HepG2 (cell line): ENCODE measurements around the gene TMEM141.

Experiments used
- CEBPB ChIP-seq: IDR thresholded peaks from 2 replicates; pipeline ENCODE4 v1.6.1; 2011; ENCODE audit warnings: low read depth, low read length, improper control_type of control experiment, borderline replicate concordance
- HNRNPL ChIP-seq: fragments of 200-400 bp; formaldehyde crosslinking; IDR thresholded peaks from 2 replicates; pipeline ENCODE4 v1.6.1; 2017; ENCODE audit warnings: mild to moderate bottlenecking, low read depth, low read length
- MAFK ChIP-seq, 2 experiments: IDR thresholded peaks in 1 of 2; conservative IDR thresholded peaks in 1 of 2; 2 replicates each; pipeline ENCODE4 v1.6.1; 2011; ENCODE audit warnings: improper control_type of control experiment in 2 of 2, low read length in 2 of 2
- NPAS2 ChIP-seq: sonication (generic); formaldehyde crosslinking; IDR thresholded peaks from 2 replicates; pipeline ENCODE4 v1.8.0; 2022; ENCODE audit warnings: mild to moderate bottlenecking, missing genetic modification reagents, borderline replicate concordance
- SMARCC2 ChIP-seq: fragments of 450-650 bp; IDR thresholded peaks from 2 replicates; pipeline ENCODE4 v1.6.1; 2017; ENCODE audit warnings: antibody characterized with exemption, mild to moderate bottlenecking
- ZNF724P ChIP-seq: sonication (generic); formaldehyde crosslinking; IDR thresholded peaks from 2 replicates; pipeline ENCODE4 v1.8.0; 2022; ENCODE audit warnings: missing genetic modification reagents, borderline replicate concordance
- TF ChIP-seq, protein P1 (sequence below): sonication (generic); formaldehyde crosslinking; IDR thresholded peaks from 2 replicates; pipeline ENCODE4 v1.8.1; 2023; ENCODE audit warnings: missing genetic modification reagents, inconsistent platforms, borderline replicate concordance
- TF ChIP-seq, protein P2 (sequence below): sonication (generic); formaldehyde crosslinking; IDR thresholded peaks from 2 replicates; pipeline ENCODE4 v1.4.0; 2020; ENCODE audit warnings: missing genetic modification reagents

DNA sequence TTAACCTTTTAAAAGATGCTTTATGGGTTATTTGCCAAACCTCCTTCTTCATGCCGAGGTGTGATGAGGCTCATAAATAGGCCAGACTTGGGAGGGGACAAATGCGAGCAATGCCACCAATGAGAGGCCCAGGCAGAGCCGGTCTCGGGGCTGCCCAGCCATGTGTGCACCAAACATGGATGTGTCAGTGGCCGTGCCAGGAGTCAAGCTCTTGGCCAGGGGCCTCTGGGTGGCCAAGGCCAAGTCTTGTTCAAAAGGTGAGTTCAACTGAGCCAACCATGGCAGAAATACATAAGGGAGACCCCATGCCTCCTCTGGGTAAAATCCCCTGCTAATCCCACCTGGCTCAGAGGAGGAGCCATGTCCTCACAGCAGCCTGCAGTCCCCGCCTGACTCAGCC is 16.0 kb upstream of the TMEM141 start:
- TF ChIP-seq NPAS2 (CRISPR knock-in tag) (no peak), CEBPB (no peak), MAFK (conservative IDR thresholded peaks at IDR 0.05 in 1 of 2, IDR thresholded peaks at IDR 0.05 in 1 of 2; ENCODE audit: low read length in 2 of 2) (no peak), SMARCC2 (no peak), ZNF724P (no peak), HNRNPL (no peak)
- TF ChIP-seq, protein P1, sequence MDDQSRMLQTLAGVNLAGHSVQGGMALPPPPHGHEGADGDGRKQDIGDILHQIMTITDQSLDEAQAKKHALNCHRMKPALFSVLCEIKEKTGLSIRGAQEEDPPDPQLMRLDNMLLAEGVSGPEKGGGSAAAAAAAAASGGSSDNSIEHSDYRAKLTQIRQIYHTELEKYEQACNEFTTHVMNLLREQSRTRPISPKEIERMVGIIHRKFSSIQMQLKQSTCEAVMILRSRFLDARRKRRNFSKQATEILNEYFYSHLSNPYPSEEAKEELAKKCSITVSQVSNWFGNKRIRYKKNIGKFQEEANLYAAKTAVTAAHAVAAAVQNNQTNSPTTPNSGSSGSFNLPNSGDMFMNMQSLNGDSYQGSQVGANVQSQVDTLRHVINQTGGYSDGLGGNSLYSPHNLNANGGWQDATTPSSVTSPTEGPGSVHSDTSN: no peak
- TF ChIP-seq, protein P2, sequence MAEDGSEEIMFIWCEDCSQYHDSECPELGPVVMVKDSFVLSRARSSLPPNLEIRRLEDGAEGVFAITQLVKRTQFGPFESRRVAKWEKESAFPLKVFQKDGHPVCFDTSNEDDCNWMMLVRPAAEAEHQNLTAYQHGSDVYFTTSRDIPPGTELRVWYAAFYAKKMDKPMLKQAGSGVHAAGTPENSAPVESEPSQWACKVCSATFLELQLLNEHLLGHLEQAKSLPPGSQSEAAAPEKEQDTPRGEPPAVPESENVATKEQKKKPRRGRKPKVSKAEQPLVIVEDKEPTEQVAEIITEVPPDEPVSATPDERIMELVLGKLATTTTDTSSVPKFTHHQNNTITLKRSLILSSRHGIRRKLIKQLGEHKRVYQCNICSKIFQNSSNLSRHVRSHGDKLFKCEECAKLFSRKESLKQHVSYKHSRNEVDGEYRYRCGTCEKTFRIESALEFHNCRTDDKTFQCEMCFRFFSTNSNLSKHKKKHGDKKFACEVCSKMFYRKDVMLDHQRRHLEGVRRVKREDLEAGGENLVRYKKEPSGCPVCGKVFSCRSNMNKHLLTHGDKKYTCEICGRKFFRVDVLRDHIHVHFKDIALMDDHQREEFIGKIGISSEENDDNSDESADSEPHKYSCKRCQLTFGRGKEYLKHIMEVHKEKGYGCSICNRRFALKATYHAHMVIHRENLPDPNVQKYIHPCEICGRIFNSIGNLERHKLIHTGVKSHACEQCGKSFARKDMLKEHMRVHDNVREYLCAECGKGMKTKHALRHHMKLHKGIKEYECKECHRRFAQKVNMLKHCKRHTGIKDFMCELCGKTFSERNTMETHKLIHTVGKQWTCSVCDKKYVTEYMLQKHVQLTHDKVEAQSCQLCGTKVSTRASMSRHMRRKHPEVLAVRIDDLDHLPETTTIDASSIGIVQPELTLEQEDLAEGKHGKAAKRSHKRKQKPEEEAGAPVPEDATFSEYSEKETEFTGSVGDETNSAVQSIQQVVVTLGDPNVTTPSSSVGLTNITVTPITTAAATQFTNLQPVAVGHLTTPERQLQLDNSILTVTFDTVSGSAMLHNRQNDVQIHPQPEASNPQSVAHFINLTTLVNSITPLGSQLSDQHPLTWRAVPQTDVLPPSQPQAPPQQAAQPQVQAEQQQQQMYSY (CRISPR knock-in tag): no peak
